HEK293T (cell line): ENCODE results near the gene GPN3.
A peak's percentile ranks its signal among the peaks of the same experiment; 100 is the strongest.

ENCODE experiments used
- CTCF ChIA-PET: fragments of 350-600 bp; formaldehyde crosslinking; extraction: SDS; loops from one replicate; lab custom pipeline; 2021; ENCODE audit warnings: antibody characterized with exemption, inconsistent platforms; lab: Yijun Ruan, JAX
- POLR2A ChIA-PET: fragments of 350-600 bp; formaldehyde crosslinking; extraction: SDS; loops from one replicate; lab custom pipeline; 2020; ENCODE audit warnings: antibody characterized with exemption, inconsistent platforms; lab: Yijun Ruan, JAX
- DNase-seq: peaks from one replicate; pipeline ENCODE4 v3.0.0; 2012; ENCODE audit warnings: mixed read lengths; ENCODE audit errors: extremely low spot score
- ARNT ChIP-seq: fragments of 450-650 bp; IDR thresholded peaks from 2 replicates; pipeline ENCODE4 v1.6.1; 2017; ENCODE audit warnings: mild to moderate bottlenecking
- BHLHE40 ChIP-seq: fragments of 450-650 bp; IDR thresholded peaks from 2 replicates; pipeline ENCODE4 v1.6.1; 2016; ENCODE audit warnings: mild to moderate bottlenecking, moderate library complexity, borderline replicate concordance
- CTBP1 ChIP-seq: fragments of 450-650 bp; IDR thresholded peaks from 2 replicates; pipeline ENCODE4 v1.6.1; 2016; ENCODE audit warnings: borderline replicate concordance
- ELF4 ChIP-seq: fragments of 450-650 bp; IDR thresholded peaks from 2 replicates; pipeline ENCODE4 v1.6.1; 2017; ENCODE audit warnings: antibody characterized with exemption
- FOXA1 ChIP-seq: fragments of 450-650 bp; IDR thresholded peaks from 2 replicates; pipeline ENCODE4 v1.6.1; 2016; ENCODE audit warnings: mild to moderate bottlenecking
- FOXK2 ChIP-seq: fragments of 450-650 bp; IDR thresholded peaks from 2 replicates; pipeline ENCODE4 v1.6.1; 2016; ENCODE audit warnings: mild to moderate bottlenecking
- FOXM1 ChIP-seq: fragments of 450-650 bp; IDR thresholded peaks from 2 replicates; pipeline ENCODE4 v1.6.1; 2017; ENCODE audit warnings: mild to moderate bottlenecking, borderline replicate concordance
- HDGF ChIP-seq: fragments of 450-650 bp; IDR thresholded peaks from 2 replicates; pipeline ENCODE4 v1.6.1; 2017; ENCODE audit warnings: antibody characterized with exemption, borderline replicate concordance
- L3MBTL2 ChIP-seq: fragments of 450-650 bp; conservative IDR thresholded peaks from 2 replicates; pipeline ENCODE4 v1.6.1; 2016; ENCODE audit warnings: mild to moderate bottlenecking
- LEF1 ChIP-seq: fragments of 450-650 bp; IDR thresholded peaks from 2 replicates; pipeline ENCODE4 v1.6.1; 2017; ENCODE audit warnings: mild to moderate bottlenecking, borderline replicate concordance
- NFRKB ChIP-seq: fragments of 450-650 bp; IDR thresholded peaks from 2 replicates; pipeline ENCODE4 v1.6.1; 2016; ENCODE audit warnings: mild to moderate bottlenecking, moderate library complexity
- SP1 ChIP-seq: fragments of 450-650 bp; IDR thresholded peaks from 2 replicates; pipeline ENCODE4 v1.6.1; 2017
- SUZ12 ChIP-seq: fragments of 450-650 bp; IDR thresholded peaks from 2 replicates; pipeline ENCODE4 v1.6.1; 2016; ENCODE audit warnings: mild to moderate bottlenecking
- TARDBP ChIP-seq: fragments of 450-650 bp; IDR thresholded peaks from 2 replicates; pipeline ENCODE4 v1.6.1; 2016
- ZNF384 ChIP-seq: fragments of 450-650 bp; IDR thresholded peaks from 2 replicates; pipeline ENCODE4 v1.6.1; 2016
- TF ChIP-seq, protein P1 (sequence below): fragments of 450-650 bp; IDR thresholded peaks from 2 replicates; pipeline ENCODE4 v1.6.1; 2016

The GPN3 gene

DNA sequence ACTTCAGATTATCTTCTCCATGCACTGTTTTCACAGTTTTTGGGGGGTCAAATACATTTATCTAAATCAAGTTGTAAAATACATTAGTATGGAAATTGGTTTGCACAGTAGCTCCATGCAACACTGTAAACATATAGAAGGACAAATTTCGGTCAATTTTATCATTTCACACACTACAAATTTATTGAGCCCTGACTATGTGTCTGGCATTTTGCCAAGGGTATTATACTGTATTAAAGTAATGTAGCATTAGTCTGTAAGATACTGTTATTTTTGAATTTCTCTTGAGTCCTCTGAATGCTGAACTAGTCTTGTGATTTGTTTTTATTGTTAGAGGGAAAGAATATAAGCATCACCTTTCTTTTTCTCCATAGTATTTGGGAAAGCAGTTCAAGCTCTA is 35.4 kb upstream of the GPN3 start:
- TF ChIP-seq FOXK2, result no peak
- TF ChIP-seq NFRKB, result no peak
- TF ChIP-seq ZNF384, result no peak
- TF ChIP-seq TARDBP, result no peak
- no peak for TF ChIP-seq HDGF
- no peak for TF ChIP-seq ELF4
- TF ChIP-seq FOXM1, result no peak
- no peak for TF ChIP-seq SUZ12
- no peak for TF ChIP-seq ARNT
- TF ChIP-seq, protein P1, sequence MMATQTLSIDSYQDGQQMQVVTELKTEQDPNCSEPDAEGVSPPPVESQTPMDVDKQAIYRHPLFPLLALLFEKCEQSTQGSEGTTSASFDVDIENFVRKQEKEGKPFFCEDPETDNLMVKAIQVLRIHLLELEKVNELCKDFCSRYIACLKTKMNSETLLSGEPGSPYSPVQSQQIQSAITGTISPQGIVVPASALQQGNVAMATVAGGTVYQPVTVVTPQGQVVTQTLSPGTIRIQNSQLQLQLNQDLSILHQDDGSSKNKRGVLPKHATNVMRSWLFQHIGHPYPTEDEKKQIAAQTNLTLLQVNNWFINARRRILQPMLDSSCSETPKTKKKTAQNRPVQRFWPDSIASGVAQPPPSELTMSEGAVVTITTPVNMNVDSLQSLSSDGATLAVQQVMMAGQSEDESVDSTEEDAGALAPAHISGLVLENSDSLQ, result no peak
- no peak for TF ChIP-seq SP1
- POLR2A ChIA-PET, result no interaction called here
- DNase-seq, result no peak
- CTCF ChIA-PET, result interaction anchor here (0.5 kb wide), 1 partner anchor 98 kb away, joined by 5 read pairs; no protein-coding TSS in a partner anchor

DNA sequence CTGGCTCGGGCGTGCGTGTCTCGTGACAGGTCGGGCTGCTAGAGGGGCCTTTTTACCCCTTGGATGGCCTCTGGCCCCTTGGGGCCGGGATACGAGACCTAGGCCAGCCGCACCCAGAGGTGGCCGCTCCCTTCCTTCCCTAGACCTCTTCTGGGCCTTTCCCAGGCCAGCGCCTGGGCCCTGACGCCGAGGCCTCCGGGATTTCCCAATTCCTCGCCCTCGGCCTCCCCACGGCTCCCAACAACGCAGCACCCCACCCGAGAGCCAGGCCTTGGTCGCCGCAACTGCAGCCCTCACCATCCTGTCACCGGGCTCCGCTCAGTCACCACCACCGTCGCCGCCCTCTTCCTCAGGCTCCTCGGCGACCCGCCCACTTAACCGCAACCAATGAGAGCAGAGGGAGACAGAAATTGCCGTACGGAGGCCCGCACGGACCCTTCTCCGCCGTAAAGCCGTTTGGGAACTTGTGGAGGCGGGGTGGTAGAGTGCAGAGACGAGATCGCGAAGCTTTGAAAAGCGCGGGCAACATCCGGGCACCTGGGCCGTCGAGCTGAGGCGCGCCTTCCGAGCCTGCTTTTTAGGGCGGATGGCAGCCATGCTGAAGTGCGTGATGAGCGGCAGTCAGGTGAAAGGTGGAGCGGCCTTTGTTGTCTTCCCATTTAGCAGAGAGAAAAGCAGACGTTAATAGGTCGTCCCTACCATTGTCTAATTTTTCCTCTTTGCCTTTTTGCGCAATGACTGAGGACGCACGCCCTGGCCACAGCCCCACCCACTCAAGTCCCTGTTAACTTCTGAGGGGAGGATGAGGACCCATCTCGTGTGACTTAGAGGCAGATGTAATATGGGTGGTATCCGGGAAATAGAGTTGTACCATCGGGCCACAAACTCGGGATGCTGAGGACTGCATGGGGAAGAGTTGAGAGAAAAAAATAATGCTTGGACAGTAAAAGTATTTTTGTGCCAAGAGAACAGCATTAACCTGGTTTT is 34.0 kb upstream of the GPN3 start, which contains the start of the genes RAD9B and VPS29:
Gene RAD9B (plus strand): TSS at position 580 of the 987 bp plus-strand sequence. CDS start 7 bp downstream, at position 587.
Gene VPS29 (minus strand): TSS at position 360 of the 987 bp plus-strand sequence. CDS start 60 bp downstream, at position 300.
- TF ChIP-seq ZNF384, result no peak
- no peak for TF ChIP-seq TARDBP
- TF ChIP-seq FOXA1, result no peak
- no peak for TF ChIP-seq CTBP1
- TF ChIP-seq LEF1, result no peak
- TF ChIP-seq ELF4, result peak; percentile 41; the same call in 1 of the 2 replicates
- no peak for TF ChIP-seq ARNT
- TF ChIP-seq L3MBTL2, result peak; percentile 100
- TF ChIP-seq, protein P1, result peak; percentile 16; the same call in 1 of the 2 replicates
- 0 out of 2 replicates have a peak, but pooled peaks have one; percentile 23 for TF ChIP-seq FOXM1
- POLR2A ChIA-PET, result interaction anchor here (1.0 to 3.1 kb wide), 4 partner anchors 11 to 93 kb away, joined by 3 to 28 read pairs (median 4); partner anchors contain the start of genes FAM216A and GPN3
- CTCF ChIA-PET, result no interaction called here
- DNase-seq, result peak; percentile 91

DNA sequence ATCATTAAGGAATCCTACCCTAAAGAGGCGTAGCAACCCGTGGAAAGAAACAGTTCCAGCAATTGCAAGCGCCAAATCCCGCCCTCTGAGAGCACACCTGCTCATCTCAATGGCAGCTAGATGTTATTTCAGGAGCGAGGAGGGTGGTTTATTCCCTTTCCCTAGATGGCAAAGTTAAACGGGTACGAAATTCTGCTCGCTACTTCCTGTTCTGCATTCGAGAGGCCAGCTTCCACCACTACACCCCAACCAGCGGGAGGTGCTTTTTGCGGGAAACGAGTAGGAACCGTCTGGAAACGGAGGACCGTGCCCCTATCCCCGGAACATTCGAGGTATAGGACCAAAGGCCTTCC is 33.3 kb upstream of the GPN3 start:
- POLR2A ChIA-PET, result interaction anchor here (1.3 to 3.1 kb wide), 3 partner anchors 33 to 74 kb away, joined by 3 to 28 read pairs (median 4); partner anchors contain the start of genes ARPC3, FAM216A and GPN3
- no peak for TF ChIP-seq LEF1
- TF ChIP-seq FOXA1, result no peak
- no peak for TF ChIP-seq TARDBP
- TF ChIP-seq FOXK2, result no peak
- TF ChIP-seq CTBP1, result no peak
- no peak for TF ChIP-seq ZNF384
- no peak for TF ChIP-seq NFRKB
- TF ChIP-seq ELF4, result no peak
- no peak for TF ChIP-seq FOXM1
- no peak for TF ChIP-seq SP1
- TF ChIP-seq HDGF, result no peak
- no peak for TF ChIP-seq L3MBTL2
- no peak for TF ChIP-seq ARNT
- TF ChIP-seq SUZ12, result no peak
- CTCF ChIA-PET, result no interaction called here
- peak; percentile 31 for DNase-seq

DNA sequence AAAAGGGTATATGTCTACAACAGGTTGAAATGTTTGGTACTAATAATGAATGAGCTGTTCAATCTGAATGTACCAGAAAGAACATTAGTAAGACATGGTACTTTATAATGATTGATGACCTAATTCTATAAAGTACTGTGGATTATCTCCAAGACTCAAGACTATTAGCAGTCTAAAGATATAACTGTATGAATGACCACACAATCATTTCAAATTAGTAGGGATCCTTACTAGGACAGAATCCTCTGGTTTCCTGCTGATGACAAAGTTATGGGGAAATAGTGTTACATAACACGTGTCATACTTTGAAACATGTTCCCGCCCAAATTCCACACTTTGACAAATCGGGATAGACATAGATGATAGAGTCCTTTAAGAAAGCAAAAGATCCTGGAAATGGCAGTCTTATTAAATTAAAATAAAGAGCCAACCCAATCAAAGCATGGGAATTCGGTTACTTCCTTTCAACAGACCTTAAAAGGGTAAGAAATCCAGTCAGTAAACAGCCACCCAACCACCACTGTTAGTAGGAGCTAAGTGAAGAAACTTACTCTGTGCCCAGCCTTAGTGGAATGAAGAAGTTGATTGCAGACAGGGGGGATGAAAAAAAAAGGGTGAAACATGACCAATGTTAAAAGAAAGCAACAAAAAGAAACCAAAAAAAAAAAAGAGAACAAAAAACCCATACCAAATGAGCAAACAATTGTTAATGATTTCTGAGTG is 31.1 kb upstream of the GPN3 start:
- ChIA-PET CTCF (interaction anchor here (1.5 kb wide), 1 partner anchor 31 kb away, joined by 5 read pairs; the partner anchor contains the start of genes FAM216A and GPN3), POLR2A (interaction anchor here (1.0 to 3.1 kb wide), 4 partner anchors 30 to 115 kb away, joined by 3 to 28 read pairs (median 8); partner anchors contain the start of genes ARPC3, FAM216A, GPN3 and TCTN1)
- no peak for TF ChIP-seq SUZ12
- TF ChIP-seq L3MBTL2, result peak; percentile 76
- TF ChIP-seq, protein P1, result peak; percentile 58
- DNase-seq, result no peak

- POLR2A ChIA-PET, result no interaction called here
- no peak for TF ChIP-seq ELF4
- TF ChIP-seq LEF1, result no peak
- TF ChIP-seq ZNF384, result no peak
- no peak for TF ChIP-seq SUZ12
- TF ChIP-seq BHLHE40, result no peak
- TF ChIP-seq FOXK2, result no peak
- no peak for DNase-seq
- CTCF ChIA-PET, result no interaction called here
Observed at GRCh38 chr12:110475426-110475825, 7.4 kb upstream of the GPN3 start.
